HL-60 (cell line): ENCODE measurements around the gene HSF2.

Experiments
- CTCF ChIP-seq: IDR thresholded peaks from one replicate; pipeline ENCODE4 v1.5.1; 2011; ENCODE audit warnings: low read length, control low read depth, inconsistent platforms; ENCODE audit not compliant: insufficient read depth
- GABPA ChIP-seq: IDR thresholded peaks from 2 replicates; pipeline ENCODE4 v1.6.1; 2012; ENCODE audit warnings: low read depth
- POLR2AphosphoS5 ChIP-seq: IDR thresholded peaks from 2 replicates; pipeline ENCODE4 v1.6.1; 2012; ENCODE audit warnings: low read depth
- SPI1 ChIP-seq: IDR thresholded peaks from 2 replicates; pipeline ENCODE4 v1.6.1; 2012; ENCODE audit warnings: low read depth, mild to moderate bottlenecking, borderline replicate concordance

GRCh38 chr6:122449069-122449468 is 49.6 kb downstream of the HSF2 start:
- no peak for TF ChIP-seq CTCF
- no peak for TF ChIP-seq GABPA
- TF ChIP-seq POLR2AphosphoS5, result no peak
- no peak for TF ChIP-seq SPI1
